Endothelial cell of umbilical vein (primary cell): ENCODE measurements around the gene CTIF. TPM values are rescaled to one million over a fixed set of nuclear protein-coding genes. Genes with fewer than 3 reads are reported as not detected.

Experiments used
- BruUV-seq: library from RNA; stranded (reverse); fragments of 400-500 nt; replicated peaks from 2 replicates; lab custom pipeline; 2021; lab: Mats Ljungman, UMichigan
- CTCF ChIA-PET: fragments of 300-600, 350-600 bp; sonication (Branson Sonifier 250); formaldehyde crosslinking; loops from one replicate; lab custom pipeline; 2021; ENCODE audit warnings: antibody characterized with exemption, inconsistent platforms; lab: Charles Lee
- POLR2A ChIA-PET: fragments of 300-600, 350-600 bp; sonication (Branson Sonifier 250); formaldehyde crosslinking; loops from one replicate; lab custom pipeline; 2021; ENCODE audit warnings: antibody characterized with exemption, inconsistent platforms; lab: Charles Lee
- DNase-seq: peaks from one replicate; pipeline ENCODE4 v3.0.0-alpha.2; 2011; ENCODE audit warnings: low read depth, low spot score
- FAIRE-seq: peaks from 2 replicates; lab custom pipeline; 2011; peaks lifted over from hg19 to GRCh38; lab: Jason Lieb, UNC
- H2AFZ ChIP-seq: 2 replicates; pipeline ENCODE4 v1.6.0; 2012; ENCODE audit warnings: low read depth, low read length, control low read depth, inconsistent platforms
- H3K27ac ChIP-seq: 2 replicates; pipeline ENCODE4 v1.5.1; 2011; ENCODE audit warnings: low read depth, mild to moderate bottlenecking, control low read depth, low read length, moderate library complexity; ENCODE audit not compliant: insufficient read depth
- H3K27me3 ChIP-seq, 2 experiments: 2 replicates each; pipeline versions ENCODE4 v1.6.0 to v1.6.1; 2011; ENCODE audit warnings: low read length in 2 of 2, mixed read lengths in 1 of 2; ENCODE audit not compliant: control insufficient read depth in 2 of 2, insufficient read depth in 2 of 2
- H3K36me3 ChIP-seq, 2 experiments: 2 replicates in 1 of 2; 3 replicates in 1 of 2; pipeline ENCODE4 v1.5.1; 2011; ENCODE audit warnings: low read length in 2 of 2, mild to moderate bottlenecking in 1 of 2, moderate library complexity in 1 of 2; ENCODE audit not compliant: control insufficient read depth in 2 of 2, insufficient read depth in 2 of 2; ENCODE audit errors: extremely low read depth in 1 of 2
- H3K4me1 ChIP-seq: 3 replicates; pipeline ENCODE4 v1.5.1; 2011; ENCODE audit warnings: mild to moderate bottlenecking, low read length; ENCODE audit not compliant: control insufficient read depth, insufficient read depth; ENCODE audit errors: extremely low read depth
- H3K4me2 ChIP-seq: 2 replicates; pipeline ENCODE4 v1.6.1; 2011; ENCODE audit warnings: low read length, control low read depth, mixed read lengths; ENCODE audit not compliant: insufficient read depth
- H3K4me3 ChIP-seq, 3 experiments: fragments of 200-600 bp in 1 of 3; sonication (generic), shearing (Covaris generic) in 1 of 3; replicated peaks in 1 of 3; 2 replicates each; pipeline ENCODE4 v1.5.1; 2011 to 2016; ENCODE audit warnings: control low read depth in 3 of 3, low read length in 3 of 3, mild to moderate bottlenecking in 2 of 3, inconsistent platforms in 1 of 3, low read depth in 1 of 3, moderate library complexity in 1 of 3; ENCODE audit not compliant: insufficient read depth in 1 of 3
- H3K79me2 ChIP-seq: 2 replicates; pipeline ENCODE4 v1.6.0; 2012; ENCODE audit warnings: low read length, inconsistent platforms; ENCODE audit not compliant: control insufficient read depth, insufficient read depth
- H3K9ac ChIP-seq: replicated peaks from 2 replicates; pipeline ENCODE3; 2011; ENCODE audit warnings: low read length, control low read depth; ENCODE audit not compliant: insufficient read depth; ENCODE audit errors: extremely low read depth
- H3K9me1 ChIP-seq: replicated peaks from 3 replicates; pipeline ENCODE4 v1.6.0; 2011; ENCODE audit warnings: mild to moderate bottlenecking, low read length; ENCODE audit not compliant: control insufficient read depth, insufficient read depth; ENCODE audit errors: extremely low read depth
- H3K9me3 ChIP-seq: replicated peaks from 2 replicates; pipeline ENCODE4 v1.5.1; 2012; ENCODE audit warnings: low read length, inconsistent platforms; ENCODE audit not compliant: control insufficient read depth, insufficient read depth
- H4K20me1 ChIP-seq: replicated peaks from 2 replicates; pipeline ENCODE3; 2011; ENCODE audit warnings: mild to moderate bottlenecking, low read length; ENCODE audit not compliant: control insufficient read depth, insufficient read depth; ENCODE audit errors: extremely low read depth
- CTCF ChIP-seq, 2 donors: IDR thresholded peaks; 1 replicate in 1 of 2; 2 replicates in 1 of 2; pipeline ENCODE4 v1.5.1; 2011; ENCODE audit warnings: low read length in 2 of 2, mild to moderate bottlenecking in 2 of 2, moderate library complexity in 2 of 2, control low read depth in 1 of 2, inconsistent platforms in 1 of 2, low read depth in 1 of 2; ENCODE audit not compliant: insufficient read depth in 1 of 2; ENCODE audit errors: extremely low read depth in 1 of 2
- EZH2 ChIP-seq: IDR thresholded peaks from 2 replicates; pipeline ENCODE4 v1.6.1; 2012; ENCODE audit warnings: borderline replicate concordance, low read depth, mild to moderate bottlenecking, moderate library complexity, low read length, inconsistent platforms; ENCODE audit not compliant: severe bottlenecking
- FOS ChIP-seq: IDR thresholded peaks from 2 replicates; pipeline ENCODE4 v1.6.1; 2011; ENCODE audit warnings: mild to moderate bottlenecking, low read length, moderate library complexity, borderline replicate concordance; ENCODE audit not compliant: insufficient read depth
- GATA2 ChIP-seq: IDR thresholded peaks from 2 replicates; pipeline ENCODE4 v1.7.0; 2011; ENCODE audit warnings: low read depth, mild to moderate bottlenecking, moderate library complexity, mixed read lengths, low read length; ENCODE audit not compliant: insufficient read length, insufficient read depth
- JUN ChIP-seq: IDR thresholded peaks from 2 replicates; pipeline ENCODE4 v1.6.1; 2011; ENCODE audit warnings: borderline replicate concordance, low read depth; ENCODE audit not compliant: insufficient read length, insufficient read depth
- MAX ChIP-seq: IDR thresholded peaks from 2 replicates; pipeline ENCODE4 v1.6.1; 2011; ENCODE audit not compliant: insufficient read depth, insufficient read length
- MYC ChIP-seq: IDR thresholded peaks from one replicate; pipeline ENCODE4 v1.6.1; 2011; ENCODE audit warnings: mild to moderate bottlenecking, low read depth, low read length
- POLR2A ChIP-seq: IDR thresholded peaks from 2 replicates; pipeline ENCODE4 v1.6.1; 2012; ENCODE audit warnings: low read depth, mild to moderate bottlenecking, control low read depth, low read length
- POLR2AphosphoS5 ChIP-seq: IDR thresholded peaks from 2 replicates; pipeline ENCODE4 v1.6.1; 2012; ENCODE audit warnings: low read depth, mild to moderate bottlenecking, control low read depth, low read length, moderate library complexity; ENCODE audit not compliant: insufficient read depth
- dilution Hi-C: fragments of 300-500 bp; cut with MboI; formaldehyde crosslinking; loops from one replicate; pipeline ENCODE4 v1.15.0; 2019; ENCODE audit warnings: low sequenced_read_pairs; ENCODE audit not compliant: extremely low pct_ligation_motif_present
- intact Hi-C: fragments of 100-400 bp; cut with micrococcal nuclease; formaldehyde crosslinking; loops from one replicate; pipeline ENCODE4 v1.10.0; 2022
- polyA plus RNA-seq, 4 experiments: library from polyadenylated mRNA; depleted of rRNA in 3 of 4; stranded (reverse) in 3 of 4; unstranded in 1 of 4; fragments of >200 nt; gene quantifications; 2 replicates each; pipeline versions ENCODE4 v1.2.1 to v1.2.3, GENCODE V29; 2011 to 2012; ENCODE audit warnings: missing spikeins in 1 of 4
- total RNA-seq: library from RNA; stranded (reverse); gene quantifications from 2 replicates; pipeline ENCODE4 v1.2.3, GENCODE V29; 2021

Gene CTIF
- total and polyA plus RNA-seq, 2 donors (not counting 3 experiments of a cell fraction or from before 2014, with no cell fraction given) = 20.9 to 57.7 TPM

GRCh38 chr18:48557640-48558174 is 18.9 kb downstream of the CTIF start:
- CTCF ChIA-PET = no interaction called here
- H3K36me3 ChIP-seq = peaks cover 0 to 3% of the 10 kb centered on the region in 2 experiments
- intact Hi-C loops = no loop called here

More at GRCh38 chr18:48557640-48558174, 18.9 kb downstream of the CTIF start:
- POLR2A ChIA-PET = no interaction called here
- Histone ChIP-seq H2AFZ (no peak overlapping the region), H3K4me3 (no peak overlapping the region), H3K27ac (no peak overlapping the region), H3K9me3 (no peaks in the 10 kb centered on the region), H4K20me1 (no peaks in the 10 kb centered on the region), H3K9ac (no peak overlapping the region), H3K79me2 (peaks cover 3% of the 10 kb centered on the region), H3K9me1 (no peaks in the 10 kb centered on the region), H3K27me3 (no peaks in the 10 kb centered on the region), H3K4me2 (no peak overlapping the region), H3K4me1 (peaks cover 10% of the 10 kb centered on the region)
- dilution Hi-C loops = no loop called here
- FAIRE-seq (no peak), DNase-seq (no peak)
- BruUV-seq = no TSS peak
- TF ChIP-seq MAX (no peak), FOS (no peak), EZH2 (no peak), POLR2AphosphoS5 (no peak), JUN (no peak), GATA2 (no peak), CTCF (IDR thresholded peaks at IDR 0.05; ENCODE audit: extremely low read depth in 1 of 2, insufficient read depth in 1 of 2, low read depth in 1 of 2, low read length in 2 of 2) (no peak), POLR2A (no peak), MYC (no peak)
